OCI-LY3 (cell line): ENCODE results near the gene ZMIZ1.

Source experiments
- H2AFZ ChIP-seq: fragments of 200-600, 300-600 bp; shearing (Covaris generic); 2 replicates; pipeline ENCODE4 v1.6.0; 2014; ENCODE audit warnings: antibody characterized with exemption, low read depth, low read length
- H3K27ac ChIP-seq: fragments of 200-600, 300-600 bp; sonication (generic); 2 replicates; pipeline ENCODE4 v1.5.1; 2014; ENCODE audit warnings: mild to moderate bottlenecking, low read length, moderate library complexity, mixed read lengths
- H3K27me3 ChIP-seq: fragments of 200-600, 300-600 bp; sonication (generic); 2 replicates; pipeline ENCODE4 v1.6.1; 2014; ENCODE audit warnings: low read depth, low read length, mixed read lengths
- H3K36me3 ChIP-seq: fragments of 200-600, 300-600 bp; sonication (generic); replicated peaks from 2 replicates; pipeline ENCODE3; 2014; ENCODE audit warnings: low read depth, low read length, mixed read lengths
- H3K4me1 ChIP-seq: fragments of 300-600, 200-600 bp; sonication (generic); 2 replicates; pipeline ENCODE4 v1.6.1; 2014; ENCODE audit warnings: low read length, mixed read lengths
- H3K4me2 ChIP-seq: fragments of 200-600, 300-600 bp; sonication (generic); 2 replicates; pipeline ENCODE4 v1.6.1; 2014; ENCODE audit warnings: low read length, mixed read lengths
- H3K4me3 ChIP-seq: fragments of 300-600, 200-600 bp; sonication (generic); 2 replicates; pipeline ENCODE4 v1.5.1; 2014; ENCODE audit warnings: antibody characterized with exemption, mild to moderate bottlenecking, low read length, moderate library complexity
- H3K79me2 ChIP-seq: fragments of 300-600, 200-600 bp; shearing (Covaris generic); 2 replicates; pipeline ENCODE4 v1.6.1; 2014; ENCODE audit warnings: mild to moderate bottlenecking, low read length, mixed read lengths
- H3K9ac ChIP-seq: fragments of 300-600, 200-600 bp; shearing (Covaris generic); 2 replicates; pipeline ENCODE4 v1.6.0; 2014; ENCODE audit warnings: mild to moderate bottlenecking, low read length, moderate library complexity
- H3K9me3 ChIP-seq: fragments of 200-600, 300-600 bp; shearing (Covaris generic); 2 replicates; pipeline ENCODE4 v1.6.1; 2014; ENCODE audit warnings: low read length, mixed read lengths; ENCODE audit not compliant: insufficient read depth
- H4K20me1 ChIP-seq: fragments of 200-600, 300-600 bp; sonication (generic); 2 replicates; pipeline ENCODE4 v1.6.1; 2016; ENCODE audit warnings: low read length, mixed read lengths; ENCODE audit not compliant: insufficient read depth
- EZH2phosphoT487 ChIP-seq: fragments of 200-600 bp; shearing (Covaris generic); IDR thresholded peaks from 2 replicates; pipeline ENCODE4 v1.6.1; 2018; ENCODE audit warnings: antibody characterized with exemption, mixed run types, low read depth
- TF ChIP-seq, protein P1 (sequence below): fragments of 200-600, 300-600 bp; sonication (generic); IDR thresholded peaks from 2 replicates; pipeline ENCODE4 v1.5.1; 2014; ENCODE audit warnings: antibody characterized with exemption, low read length, low read depth

The ZMIZ1 gene

DNA sequence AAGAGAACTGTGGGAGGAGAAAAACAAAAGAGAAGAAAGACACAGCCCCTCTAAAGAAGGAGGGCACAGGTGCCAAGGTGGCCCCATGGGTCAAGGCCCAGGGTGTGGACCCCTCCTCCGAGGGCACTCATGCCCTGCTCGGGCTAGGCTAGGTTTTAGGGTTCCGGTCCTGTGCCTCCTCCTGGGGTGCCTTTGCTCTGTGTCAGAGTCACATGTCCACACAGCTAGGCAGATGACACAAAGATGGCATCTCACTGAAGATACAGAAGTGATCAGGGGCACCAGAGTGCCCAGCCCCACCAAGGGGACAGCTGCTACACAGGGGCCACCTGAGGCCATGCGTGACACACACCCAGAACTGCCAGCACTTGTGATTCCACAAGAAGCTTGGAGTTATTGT is 162.1 kb downstream of the ZMIZ1 start:
- Histone ChIP-seq H3K36me3 (no peaks in the 10 kb centered on the region), H3K4me2 (peak overlapping the region; percentile 66; the same call in 1 of the 2 replicates), H3K4me3 (no peak overlapping the region), H3K4me1 (peaks cover 21% of the 10 kb centered on the region), H2AFZ (no peak overlapping the region), H3K9ac (no peak overlapping the region), H3K9me3 (no peaks in the 10 kb centered on the region), H4K20me1 (no peaks in the 10 kb centered on the region), H3K79me2 (no peaks in the 10 kb centered on the region), H3K27ac (no peak overlapping the region), H3K27me3 (no peaks in the 10 kb centered on the region)
- TF ChIP-seq, protein P1, sequence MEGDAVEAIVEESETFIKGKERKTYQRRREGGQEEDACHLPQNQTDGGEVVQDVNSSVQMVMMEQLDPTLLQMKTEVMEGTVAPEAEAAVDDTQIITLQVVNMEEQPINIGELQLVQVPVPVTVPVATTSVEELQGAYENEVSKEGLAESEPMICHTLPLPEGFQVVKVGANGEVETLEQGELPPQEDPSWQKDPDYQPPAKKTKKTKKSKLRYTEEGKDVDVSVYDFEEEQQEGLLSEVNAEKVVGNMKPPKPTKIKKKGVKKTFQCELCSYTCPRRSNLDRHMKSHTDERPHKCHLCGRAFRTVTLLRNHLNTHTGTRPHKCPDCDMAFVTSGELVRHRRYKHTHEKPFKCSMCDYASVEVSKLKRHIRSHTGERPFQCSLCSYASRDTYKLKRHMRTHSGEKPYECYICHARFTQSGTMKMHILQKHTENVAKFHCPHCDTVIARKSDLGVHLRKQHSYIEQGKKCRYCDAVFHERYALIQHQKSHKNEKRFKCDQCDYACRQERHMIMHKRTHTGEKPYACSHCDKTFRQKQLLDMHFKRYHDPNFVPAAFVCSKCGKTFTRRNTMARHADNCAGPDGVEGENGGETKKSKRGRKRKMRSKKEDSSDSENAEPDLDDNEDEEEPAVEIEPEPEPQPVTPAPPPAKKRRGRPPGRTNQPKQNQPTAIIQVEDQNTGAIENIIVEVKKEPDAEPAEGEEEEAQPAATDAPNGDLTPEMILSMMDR = no peak
- TF ChIP-seq EZH2phosphoT487 = no peak

DNA sequence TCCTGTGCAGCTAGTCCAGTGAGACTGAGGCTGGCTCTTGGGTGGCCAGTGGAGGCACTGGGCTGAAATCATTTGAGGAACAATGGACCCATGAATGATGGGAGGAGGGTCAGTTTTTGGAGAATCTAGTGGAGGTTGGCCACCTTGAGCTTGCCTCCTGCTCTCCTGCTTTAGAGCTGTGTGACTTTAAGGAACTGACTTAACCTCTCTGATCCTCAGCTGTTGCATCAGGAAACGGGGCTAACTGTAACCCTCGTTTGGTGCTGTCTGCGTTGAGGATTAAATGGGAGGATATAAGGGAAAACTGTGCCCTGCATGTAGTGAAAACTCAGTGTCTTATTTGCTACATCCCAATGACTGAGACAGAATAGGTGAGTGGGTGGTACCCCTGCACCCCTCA is 163.1 kb downstream of the ZMIZ1 start:
- no peaks in the 10 kb centered on the region for H4K20me1 ChIP-seq
- TF ChIP-seq EZH2phosphoT487 = no peak
- TF ChIP-seq, protein P1 = no peak
- H3K4me2 ChIP-seq = no peak overlapping the region
- no peaks in the 10 kb centered on the region for H3K36me3 ChIP-seq
- no peaks in the 10 kb centered on the region for H3K27me3 ChIP-seq
- H2AFZ ChIP-seq = no peak overlapping the region
- H3K27ac ChIP-seq = no peak overlapping the region
- H3K4me3 ChIP-seq = no peak overlapping the region
- peaks cover 21% of the 10 kb centered on the region for H3K4me1 ChIP-seq
- no peaks in the 10 kb centered on the region for H3K9me3 ChIP-seq
- no peak overlapping the region for H3K9ac ChIP-seq
- H3K79me2 ChIP-seq = no peaks in the 10 kb centered on the region

DNA sequence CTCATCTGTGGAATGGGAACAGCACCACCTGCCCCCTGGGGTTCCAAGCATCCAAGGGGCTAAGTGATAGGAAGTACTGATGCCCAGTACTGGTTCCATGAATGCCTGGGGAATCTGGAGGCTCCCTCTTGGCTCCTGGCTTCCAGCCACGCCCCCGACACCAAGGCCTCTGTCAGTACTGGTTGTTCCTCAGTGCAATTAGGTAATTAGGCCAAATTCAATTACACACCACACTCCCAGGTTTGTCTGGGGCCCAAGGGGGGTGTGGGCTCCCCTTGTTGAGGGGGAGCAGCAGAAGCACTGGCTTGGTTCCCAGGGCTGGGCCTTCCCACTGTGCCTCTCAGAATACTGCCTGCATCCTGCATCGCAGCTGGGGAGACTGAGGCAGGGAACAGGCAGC is 164.1 kb downstream of the ZMIZ1 start:
- H3K27ac ChIP-seq = no peak overlapping the region
- no peaks in the 10 kb centered on the region for H3K36me3 ChIP-seq

DNA sequence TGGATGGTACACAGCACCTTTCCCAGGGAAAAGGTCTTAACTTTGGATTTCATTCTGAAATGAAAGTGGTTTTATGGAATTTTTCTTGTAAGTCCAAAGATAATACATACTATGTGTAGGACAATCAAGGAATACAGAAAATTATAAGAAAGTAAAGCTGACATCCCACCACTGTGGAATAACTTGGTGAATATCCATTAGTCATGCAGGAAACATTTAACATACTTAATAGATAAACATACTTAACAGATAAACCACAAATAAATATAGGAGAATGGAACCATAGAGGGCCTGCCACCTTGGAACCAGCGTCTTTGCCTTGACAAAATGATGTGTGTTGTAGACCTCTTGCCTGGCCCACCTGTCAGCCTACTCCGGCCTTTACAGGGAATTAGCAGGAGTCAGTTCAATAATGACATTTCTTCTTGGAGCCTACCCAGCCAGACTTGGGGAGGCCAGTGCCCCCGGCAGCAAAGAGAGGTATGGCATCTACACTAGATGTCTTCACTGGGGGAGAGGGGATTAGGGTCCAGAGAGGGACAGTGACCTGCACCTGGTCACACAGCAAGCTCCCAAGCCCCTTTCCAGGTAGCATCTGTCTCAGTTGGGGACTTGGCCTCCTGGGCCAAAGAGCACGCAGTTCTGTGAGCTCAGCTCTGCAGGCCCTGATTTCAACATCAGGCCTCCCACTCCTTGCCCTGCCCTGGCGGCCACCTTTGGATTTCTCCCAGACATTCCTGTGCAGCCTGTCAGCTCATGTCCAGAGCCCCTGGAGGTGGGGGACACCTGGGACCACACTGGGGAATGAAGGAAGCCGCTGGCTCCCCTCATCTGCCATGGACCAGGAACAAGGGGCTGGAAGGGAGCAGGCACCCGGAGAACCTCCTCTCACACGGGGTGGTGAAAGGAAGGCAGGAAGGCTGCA is 165.9 kb downstream of the ZMIZ1 start:
- Histone ChIP-seq H3K79me2 (no peaks in the 10 kb centered on the region), H4K20me1 (no peaks in the 10 kb centered on the region), H3K9me3 (no peaks in the 10 kb centered on the region), H3K27ac (no peak overlapping the region), H3K27me3 (peaks cover 16% of the 10 kb centered on the region), H2AFZ (no peak overlapping the region), H3K4me3 (no peak overlapping the region), H3K9ac (no peak overlapping the region), H3K36me3 (no peaks in the 10 kb centered on the region), H3K4me1 (peaks cover 10% of the 10 kb centered on the region), H3K4me2 (no peak overlapping the region)
- TF ChIP-seq EZH2phosphoT487 = no peak

More for the DNA sequence above, 164.1 kb downstream of the ZMIZ1 start:
- H2AFZ ChIP-seq = no peak overlapping the region
- H3K4me3 ChIP-seq = no peak overlapping the region
- H3K79me2 ChIP-seq = no peaks in the 10 kb centered on the region
- no peaks in the 10 kb centered on the region for H3K9me3 ChIP-seq
- TF ChIP-seq, protein P1 = no peak
- no peak for TF ChIP-seq EZH2phosphoT487
- no peaks in the 10 kb centered on the region for H4K20me1 ChIP-seq
- H3K4me2 ChIP-seq = no peak overlapping the region
- H3K27me3 ChIP-seq = peaks cover 1% of the 10 kb centered on the region; the same call in 1 of the 2 replicates
- H3K9ac ChIP-seq = no peak overlapping the region
- H3K4me1 ChIP-seq = peaks cover 21% of the 10 kb centered on the region
